ENCODE data around the gene NUP58.
"Not testable (repeated sequence)": the region's sequence is repeated elsewhere in the genome, so short reads cannot be mapped to it uniquely, and the experiment has no call there.

The NUP58 gene

GRCh38 chr13:25300861-25301346 lies 521 bp upstream of the NUP58 start:
- no peak for DNase-seq (ENCODE audit: extremely low read depth in 1 of 2, low read depth in 1 of 2)

GRCh38 chr13:25302121-25302520 lies 696 bp downstream of the NUP58 start:
- DNase-seq (ENCODE audit: extremely low read depth in 1 of 2, low read depth in 1 of 2), result no peak

GRCh38 chr13:25306671-25307464 lies 5.4 kb downstream of the NUP58 start:
- DNase-seq (ENCODE audit: extremely low read depth in 1 of 2, low read depth in 1 of 2), result no peak

GRCh38 chr13:25310891-25311290 lies 9.5 kb downstream of the NUP58 start:
- no peak for DNase-seq (ENCODE audit: extremely low read depth in 1 of 2, low read depth in 1 of 2)

GRCh38 chr13:25318946-25319345 lies 17.5 kb downstream of the NUP58 start:
- DNase-seq (ENCODE audit: extremely low read depth in 1 of 2, low read depth in 1 of 2), result not testable (repeated sequence)

- no peak for DNase-seq (ENCODE audit: extremely low read depth in 1 of 2, low read depth in 1 of 2)
Observed at GRCh38 chr13:25319771-25320170, 18.3 kb downstream of the NUP58 start.

GRCh38 chr13:25324100-25324499 lies 22.7 kb downstream of the NUP58 start:
- DNase-seq (ENCODE audit: extremely low read depth in 1 of 2, low read depth in 1 of 2), result no peak

GRCh38 chr13:25329706-25330105 lies 28.3 kb downstream of the NUP58 start:
- DNase-seq (ENCODE audit: extremely low read depth in 1 of 2, low read depth in 1 of 2), result no peak

GRCh38 chr13:25330541-25330940 lies 29.1 kb downstream of the NUP58 start:
- no peak for DNase-seq (ENCODE audit: extremely low read depth in 1 of 2, low read depth in 1 of 2)

GRCh38 chr13:25335856-25336255 lies 34.4 kb downstream of the NUP58 start:
- DNase-seq (ENCODE audit: extremely low read depth in 1 of 2, low read depth in 1 of 2), result no peak

- no peak for DNase-seq (ENCODE audit: extremely low read depth in 1 of 2, low read depth in 1 of 2)
Observed at GRCh38 chr13:25345576-25345975, 44.2 kb downstream of the NUP58 start.

GRCh38 chr13:25347151-25347550 lies 45.7 kb downstream of the NUP58 start:
- no peak for DNase-seq (ENCODE audit: extremely low read depth in 1 of 2, low read depth in 1 of 2)

- no peak for DNase-seq (ENCODE audit: extremely low read depth in 1 of 2, low read depth in 1 of 2)
Observed at GRCh38 chr13:25351404-25351803, 50.0 kb downstream of the NUP58 start.

- DNase-seq (ENCODE audit: extremely low read depth in 1 of 2, low read depth in 1 of 2), result no peak
Observed at GRCh38 chr13:25352230-25352629, 50.8 kb downstream of the NUP58 start.

- no peak for DNase-seq (ENCODE audit: extremely low read depth in 1 of 2, low read depth in 1 of 2)
Observed at GRCh38 chr13:25352806-25353205, 51.4 kb downstream of the NUP58 start.

- DNase-seq (ENCODE audit: extremely low read depth in 1 of 2, low read depth in 1 of 2), result no peak
Observed at GRCh38 chr13:25353344-25353743, 51.9 kb downstream of the NUP58 start.

GRCh38 chr13:25354377-25354776 lies 53.0 kb downstream of the NUP58 start:
- DNase-seq (ENCODE audit: extremely low read depth in 1 of 2, low read depth in 1 of 2), result no peak

- DNase-seq (ENCODE audit: extremely low read depth in 1 of 2, low read depth in 1 of 2), result not testable (repeated sequence)
Observed at GRCh38 chr13:25360443-25360842, 59.0 kb downstream of the NUP58 start.

GRCh38 chr13:25365720-25366235 lies 64.4 kb downstream of the NUP58 start:
- DNase-seq (ENCODE audit: extremely low read depth in 1 of 2, low read depth in 1 of 2), result no peak

GRCh38 chr13:25371158-25371874 lies 69.9 kb downstream of the NUP58 start:
- no peak for DNase-seq (ENCODE audit: extremely low read depth in 1 of 2, low read depth in 1 of 2)

GRCh38 chr13:25371875-25372283 lies 70.5 kb downstream of the NUP58 start, which contains the start of gene ATP8A2:
Gene ATP8A2 (plus strand): TSS chr13:25371974. CDS start chr13:25372213, 239 bp downstream.
- no peak for DNase-seq (ENCODE audit: extremely low read depth in 1 of 2, low read depth in 1 of 2)
